ENCODE results near the gene CUL7.

DNA sequence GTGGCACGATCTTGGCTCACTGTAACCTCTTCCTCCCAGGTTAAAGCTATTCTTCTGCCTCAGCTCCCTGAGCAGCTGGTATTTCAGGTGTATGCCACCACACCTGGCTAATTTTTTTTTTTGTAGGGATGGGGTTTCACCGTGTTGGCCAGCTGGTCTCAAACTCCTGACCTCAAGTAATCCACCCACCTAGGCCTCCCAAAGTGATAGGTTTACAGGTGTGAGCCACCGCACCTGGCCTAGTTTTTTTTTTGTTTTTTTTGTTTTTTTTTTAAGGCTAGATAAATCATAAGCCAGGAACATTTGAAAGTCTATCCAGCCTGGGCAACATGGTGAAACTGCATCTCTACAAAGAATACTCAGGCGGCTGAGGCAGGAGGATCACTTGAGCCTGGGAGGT lies 21.3 kb downstream of the CUL7 start:
- TF ChIP-seq, protein P1, sequence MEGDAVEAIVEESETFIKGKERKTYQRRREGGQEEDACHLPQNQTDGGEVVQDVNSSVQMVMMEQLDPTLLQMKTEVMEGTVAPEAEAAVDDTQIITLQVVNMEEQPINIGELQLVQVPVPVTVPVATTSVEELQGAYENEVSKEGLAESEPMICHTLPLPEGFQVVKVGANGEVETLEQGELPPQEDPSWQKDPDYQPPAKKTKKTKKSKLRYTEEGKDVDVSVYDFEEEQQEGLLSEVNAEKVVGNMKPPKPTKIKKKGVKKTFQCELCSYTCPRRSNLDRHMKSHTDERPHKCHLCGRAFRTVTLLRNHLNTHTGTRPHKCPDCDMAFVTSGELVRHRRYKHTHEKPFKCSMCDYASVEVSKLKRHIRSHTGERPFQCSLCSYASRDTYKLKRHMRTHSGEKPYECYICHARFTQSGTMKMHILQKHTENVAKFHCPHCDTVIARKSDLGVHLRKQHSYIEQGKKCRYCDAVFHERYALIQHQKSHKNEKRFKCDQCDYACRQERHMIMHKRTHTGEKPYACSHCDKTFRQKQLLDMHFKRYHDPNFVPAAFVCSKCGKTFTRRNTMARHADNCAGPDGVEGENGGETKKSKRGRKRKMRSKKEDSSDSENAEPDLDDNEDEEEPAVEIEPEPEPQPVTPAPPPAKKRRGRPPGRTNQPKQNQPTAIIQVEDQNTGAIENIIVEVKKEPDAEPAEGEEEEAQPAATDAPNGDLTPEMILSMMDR (IDR thresholded peaks at IDR 0.05 in 2 of 3, conservative IDR thresholded peaks at IDR 0.05 in 1 of 3; ENCODE audit: control insufficient read depth in 2 of 3, extremely low read depth in 1 of 3, insufficient read depth in 1 of 3, low read depth in 3 of 3, low read length in 3 of 3) = no peak
- TF ChIP-seq TCF3 (IDR thresholded peaks at IDR 0.05; ENCODE audit: borderline replicate concordance, insufficient read depth, low read depth, low read length) (no peak), RFX5 (IDR thresholded peaks at IDR 0.05; ENCODE audit: low read depth, low read length) (no peak), NFYB (IDR thresholded peaks at IDR 0.05; ENCODE audit: insufficient read depth, low read depth, low read length) (no peak), NR2C1 (IDR thresholded peaks at IDR 0.05) (no peak), IKZF1 (conservative IDR thresholded peaks at IDR 0.05) (no peak), RAD21 (IDR thresholded peaks at IDR 0.05; ENCODE audit: insufficient read depth, low read depth, low read length) (no peak), SMARCA5 (IDR thresholded peaks at IDR 0.05) (no peak), EZH2 (IDR thresholded peaks at IDR 0.05; ENCODE audit: borderline replicate concordance, control insufficient read depth, low read depth, low read length) (no peak)
- TF ChIP-seq, protein P2, sequence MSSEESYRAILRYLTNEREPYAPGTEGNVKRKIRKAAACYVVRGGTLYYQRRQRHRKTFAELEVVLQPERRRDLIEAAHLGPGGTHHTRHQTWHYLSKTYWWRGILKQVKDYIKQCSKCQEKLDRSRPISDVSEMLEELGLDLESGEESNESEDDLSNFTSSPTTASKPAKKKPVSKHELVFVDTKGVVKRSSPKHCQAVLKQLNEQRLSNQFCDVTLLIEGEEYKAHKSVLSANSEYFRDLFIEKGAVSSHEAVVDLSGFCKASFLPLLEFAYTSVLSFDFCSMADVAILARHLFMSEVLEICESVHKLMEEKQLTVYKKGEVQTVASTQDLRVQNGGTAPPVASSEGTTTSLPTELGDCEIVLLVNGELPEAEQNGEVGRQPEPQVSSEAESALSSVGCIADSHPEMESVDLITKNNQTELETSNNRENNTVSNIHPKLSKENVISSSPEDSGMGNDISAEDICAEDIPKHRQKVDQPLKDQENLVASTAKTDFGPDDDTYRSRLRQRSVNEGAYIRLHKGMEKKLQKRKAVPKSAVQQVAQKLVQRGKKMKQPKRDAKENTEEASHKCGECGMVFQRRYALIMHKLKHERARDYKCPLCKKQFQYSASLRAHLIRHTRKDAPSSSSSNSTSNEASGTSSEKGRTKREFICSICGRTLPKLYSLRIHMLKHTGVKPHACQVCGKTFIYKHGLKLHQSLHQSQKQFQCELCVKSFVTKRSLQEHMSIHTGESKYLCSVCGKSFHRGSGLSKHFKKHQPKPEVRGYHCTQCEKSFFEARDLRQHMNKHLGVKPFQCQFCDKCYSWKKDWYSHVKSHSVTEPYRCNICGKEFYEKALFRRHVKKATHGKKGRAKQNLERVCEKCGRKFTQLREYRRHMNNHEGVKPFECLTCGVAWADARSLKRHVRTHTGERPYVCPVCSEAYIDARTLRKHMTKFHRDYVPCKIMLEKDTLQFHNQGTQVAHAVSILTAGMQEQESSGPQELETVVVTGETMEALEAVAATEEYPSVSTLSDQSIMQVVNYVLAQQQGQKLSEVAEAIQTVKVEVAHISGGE (CRISPR knock-in tag; IDR thresholded peaks at IDR 0.05) = no peak

Data from GM12878 (cell line).